ENCODE results near the gene MN1. TPM values are rescaled to one million over a fixed set of nuclear protein-coding genes. Genes with fewer than 3 reads are reported as not detected.
A peak's percentile ranks its signal among the peaks of the same experiment; 100 is the strongest.

Gene MN1
- total and polyA plus RNA-seq, 4 experiments from 2014 or later: 0.02 to 0.58 (median 0.35) TPM; not detected in 1

- no peak overlapping the region for H3K27ac ChIP-seq (ENCODE audit: low read depth, low read length)
- ChIA-PET CTCF (ENCODE audit: partially characterized antibody) (no interaction called here), POLR2A (ENCODE audit: partially characterized antibody) (no interaction called here)
- H3K36me3 ChIP-seq (ENCODE audit: insufficient read depth, low read length): no peaks in the 10 kb centered on the region
- no peaks in the 10 kb centered on the region for H3K36me3 Mint-ChIP-seq
- no peaks in the 10 kb centered on the region for H3K9me3 ChIP-seq (ENCODE audit: control insufficient read depth in 1 of 2, low read length in 2 of 2)
- no peaks in the 10 kb centered on the region for H3K4me1 ChIP-seq (ENCODE audit: insufficient read depth, low read length)
- no peak overlapping the region for H3K27ac Mint-ChIP-seq
- H3K4me1 Mint-ChIP-seq: no peaks in the 10 kb centered on the region
- H3K27me3 Mint-ChIP-seq: peaks cover 0 to 3% of the 10 kb centered on the region in 2 donors
- H3K9me3 Mint-ChIP-seq: peaks cover 0 to 11% (median 3%) of the 10 kb centered on the region in 8 donors
- no peaks in the 10 kb centered on the region for H3K27me3 ChIP-seq (ENCODE audit: insufficient read depth, low read length)
- intact Hi-C loops (cut with micrococcal nuclease): no loop called here
- no peak overlapping the region for H3K4me3 ChIP-seq (ENCODE audit: low read length in 2 of 2)
- DNase-seq: no peak
- no peak overlapping the region for H3K4me3 Mint-ChIP-seq
Measured at GRCh38 chr22:27723708-27724107, 77.8 kb downstream of the MN1 start.

- no peaks in the 10 kb centered on the region for H3K4me1 Mint-ChIP-seq
Measured at GRCh38 chr22:27723158-27723557, 78.4 kb downstream of the MN1 start.

GRCh38 chr22:27720860-27721259 lies 80.7 kb downstream of the MN1 start:
- Histone ChIP-seq H3K4me1 (ENCODE audit: insufficient read depth, low read length) (no peaks in the 10 kb centered on the region), H3K9me3 (ENCODE audit: control insufficient read depth in 1 of 2, low read length in 2 of 2) (no peaks in the 10 kb centered on the region), H3K36me3 (ENCODE audit: insufficient read depth, low read length) (no peaks in the 10 kb centered on the region), H3K27me3 (ENCODE audit: insufficient read depth, low read length) (no peaks in the 10 kb centered on the region), H3K27ac (ENCODE audit: low read depth, low read length) (no peak overlapping the region), H3K4me3 (ENCODE audit: low read length in 2 of 2) (no peak overlapping the region)
- no peaks in the 10 kb centered on the region for H3K36me3 Mint-ChIP-seq
- ChIA-PET POLR2A (ENCODE audit: partially characterized antibody) (interaction anchor here (0.6 kb wide), 1 partner anchor 1207 kb away, joined by 3 read pairs; no protein-coding TSS in a partner anchor), CTCF (ENCODE audit: partially characterized antibody) (no interaction called here)
- no peak overlapping the region for H3K4me3 Mint-ChIP-seq
- DNase-seq: no peak
- H3K4me1 Mint-ChIP-seq: no peaks in the 10 kb centered on the region
- intact Hi-C loops (cut with micrococcal nuclease): no loop called here
- H3K27ac Mint-ChIP-seq: no peak overlapping the region
- peaks cover 0 to 11% (median 4%) of the 10 kb centered on the region in 8 donors for H3K9me3 Mint-ChIP-seq
- peaks cover 5 to 6% of the 10 kb centered on the region in 2 donors for H3K27me3 Mint-ChIP-seq

More at GRCh38 chr22:27723158-27723557, 78.4 kb downstream of the MN1 start:
- DNase-seq: no peak
- Histone ChIP-seq H3K4me1 (ENCODE audit: insufficient read depth, low read length) (no peaks in the 10 kb centered on the region), H3K27ac (ENCODE audit: low read depth, low read length) (no peak overlapping the region), H3K36me3 (ENCODE audit: insufficient read depth, low read length) (no peaks in the 10 kb centered on the region), H3K9me3 (ENCODE audit: control insufficient read depth in 1 of 2, low read length in 2 of 2) (no peaks in the 10 kb centered on the region), H3K27me3 (ENCODE audit: insufficient read depth, low read length) (no peaks in the 10 kb centered on the region), H3K4me3 (ENCODE audit: low read length in 2 of 2) (no peak overlapping the region)
- POLR2A ChIA-PET (ENCODE audit: partially characterized antibody): no interaction called here
- CTCF ChIA-PET (ENCODE audit: partially characterized antibody): no interaction called here
- Mint-ChIP-seq H3K9me3 (peaks cover 0 to 11% (median 3%) of the 10 kb centered on the region in 8 donors), H3K27ac (peak overlapping the region in 1 of 7 donors; percentile 0), H3K36me3 (no peaks in the 10 kb centered on the region), H3K4me3 (no peak overlapping the region), H3K27me3 (peaks cover under 1 to 3% of the 10 kb centered on the region in 2 donors)
- intact Hi-C loops (cut with micrococcal nuclease): no loop called here

DNA sequence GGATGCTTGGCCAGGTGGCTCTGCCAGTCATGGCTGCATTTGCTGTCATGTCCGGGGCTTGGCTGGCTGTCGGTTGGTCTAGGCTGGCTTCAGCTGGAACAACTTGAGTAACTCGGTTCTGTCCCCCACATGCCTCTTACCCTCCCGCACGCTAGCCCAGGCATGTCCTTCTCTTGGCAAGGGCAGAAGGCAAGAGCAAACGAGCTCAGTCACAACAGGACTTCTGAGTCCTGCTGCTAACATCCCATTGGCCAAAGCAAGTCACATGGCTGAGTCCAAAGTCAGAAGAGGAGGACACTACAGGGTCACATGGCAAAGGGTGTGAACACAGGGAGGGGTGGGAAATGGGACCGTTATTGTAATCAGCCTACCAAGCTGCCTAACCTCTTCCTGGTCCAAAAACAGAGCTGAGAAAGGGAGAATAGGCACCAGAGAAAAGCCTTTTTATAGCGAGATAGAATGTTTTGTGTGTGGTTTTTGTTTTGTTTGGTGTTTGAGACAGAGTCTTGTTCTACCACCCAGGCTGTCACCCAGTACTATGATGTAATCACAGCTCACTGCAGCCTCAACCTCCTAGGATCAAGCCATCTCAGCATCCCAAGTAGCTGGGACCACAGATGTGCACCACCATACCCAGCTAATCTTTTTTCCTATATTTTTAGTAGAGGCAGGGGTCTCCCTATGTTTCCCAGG lies 81.9 kb downstream of the MN1 start:
- Histone ChIP-seq H3K9me3 (ENCODE audit: control insufficient read depth in 1 of 2, low read length in 2 of 2) (no peaks in the 10 kb centered on the region), H3K36me3 (ENCODE audit: insufficient read depth, low read length) (no peaks in the 10 kb centered on the region), H3K27ac (ENCODE audit: low read depth, low read length) (no peak overlapping the region), H3K27me3 (ENCODE audit: insufficient read depth, low read length) (no peaks in the 10 kb centered on the region), H3K4me3 (ENCODE audit: low read length in 2 of 2) (no peak overlapping the region), H3K4me1 (ENCODE audit: insufficient read depth, low read length) (no peaks in the 10 kb centered on the region)
- Mint-ChIP-seq H3K36me3 (no peaks in the 10 kb centered on the region), H3K27ac (no peak overlapping the region), H3K27me3 (peaks cover 6 to 7% of the 10 kb centered on the region in 2 donors), H3K4me1 (no peaks in the 10 kb centered on the region), H3K4me3 (no peak overlapping the region), H3K9me3 (peaks cover 0 to 11% (median 3%) of the 10 kb centered on the region in 8 donors)
- intact Hi-C loops (cut with micrococcal nuclease): no loop called here
- CTCF ChIA-PET (ENCODE audit: partially characterized antibody): no interaction called here
- POLR2A ChIA-PET (ENCODE audit: partially characterized antibody): no interaction called here
- DNase-seq: no peak

GRCh38 chr22:27719036-27719347 lies 82.6 kb downstream of the MN1 start:
- Histone ChIP-seq H3K4me1 (ENCODE audit: insufficient read depth, low read length) (no peaks in the 10 kb centered on the region), H3K9me3 (ENCODE audit: control insufficient read depth in 1 of 2, low read length in 2 of 2) (no peaks in the 10 kb centered on the region), H3K36me3 (ENCODE audit: insufficient read depth, low read length) (no peaks in the 10 kb centered on the region), H3K27me3 (ENCODE audit: insufficient read depth, low read length) (no peaks in the 10 kb centered on the region), H3K27ac (ENCODE audit: low read depth, low read length) (no peak overlapping the region), H3K4me3 (ENCODE audit: low read length in 2 of 2) (no peak overlapping the region)
- Mint-ChIP-seq H3K27me3 (peaks cover 7 to 8% of the 10 kb centered on the region in 2 donors), H3K9me3 (peaks cover 0 to 5% (median 3%) of the 10 kb centered on the region in 8 donors), H3K36me3 (no peaks in the 10 kb centered on the region), H3K4me1 (no peaks in the 10 kb centered on the region), H3K4me3 (no peak overlapping the region), H3K27ac (no peak overlapping the region)
- ChIA-PET POLR2A (ENCODE audit: partially characterized antibody) (no interaction called here), CTCF (ENCODE audit: partially characterized antibody) (no interaction called here)
- intact Hi-C loops (cut with micrococcal nuclease): no loop called here
- DNase-seq: no peak

GRCh38 chr22:27718186-27719035 lies 83.1 kb downstream of the MN1 start:
- POLR2A ChIA-PET (ENCODE audit: partially characterized antibody): no interaction called here
- Histone ChIP-seq H3K27ac (ENCODE audit: low read depth, low read length) (no peak overlapping the region), H3K9me3 (ENCODE audit: control insufficient read depth in 1 of 2, low read length in 2 of 2) (no peaks in the 10 kb centered on the region), H3K4me1 (ENCODE audit: insufficient read depth, low read length) (no peaks in the 10 kb centered on the region), H3K4me3 (ENCODE audit: low read length in 2 of 2) (no peak overlapping the region), H3K36me3 (ENCODE audit: insufficient read depth, low read length) (no peaks in the 10 kb centered on the region), H3K27me3 (ENCODE audit: insufficient read depth, low read length) (no peaks in the 10 kb centered on the region)
- no peak for DNase-seq
- H3K36me3 Mint-ChIP-seq: no peaks in the 10 kb centered on the region
- peaks cover 7 to 8% of the 10 kb centered on the region in 2 donors for H3K27me3 Mint-ChIP-seq
- no peak overlapping the region for H3K27ac Mint-ChIP-seq
- intact Hi-C loops (cut with micrococcal nuclease): no loop called here
- CTCF ChIA-PET (ENCODE audit: partially characterized antibody): no interaction called here
- H3K9me3 Mint-ChIP-seq: peaks cover 0 to 5% (median 0%) of the 10 kb centered on the region in 8 donors
- H3K4me3 Mint-ChIP-seq: no peak overlapping the region
- H3K4me1 Mint-ChIP-seq: no peaks in the 10 kb centered on the region

- DNase-seq: no peak
- H3K27ac ChIP-seq (ENCODE audit: low read depth, low read length): no peak overlapping the region
- intact Hi-C loops (cut with micrococcal nuclease): no loop called here
- H3K27me3 Mint-ChIP-seq: peaks cover 7 to 8% of the 10 kb centered on the region in 2 donors
- no peak overlapping the region for H3K4me3 Mint-ChIP-seq
- no peaks in the 10 kb centered on the region for H3K4me1 Mint-ChIP-seq
- POLR2A ChIA-PET (ENCODE audit: partially characterized antibody): no interaction called here
- no peaks in the 10 kb centered on the region for H3K27me3 ChIP-seq (ENCODE audit: insufficient read depth, low read length)
- H3K36me3 Mint-ChIP-seq: no peaks in the 10 kb centered on the region
- H3K9me3 ChIP-seq (ENCODE audit: control insufficient read depth in 1 of 2, low read length in 2 of 2): no peaks in the 10 kb centered on the region
- no peaks in the 10 kb centered on the region for H3K4me1 ChIP-seq (ENCODE audit: insufficient read depth, low read length)
- peaks cover 0 to 6% (median 0%) of the 10 kb centered on the region in 8 donors for H3K9me3 Mint-ChIP-seq
- H3K27ac Mint-ChIP-seq: no peak overlapping the region
- no peaks in the 10 kb centered on the region for H3K36me3 ChIP-seq (ENCODE audit: insufficient read depth, low read length)
- no peak overlapping the region for H3K4me3 ChIP-seq (ENCODE audit: low read length in 2 of 2)
- CTCF ChIA-PET (ENCODE audit: partially characterized antibody): no interaction called here
Measured at GRCh38 chr22:27717094-27717493, 84.5 kb downstream of the MN1 start.
